ENCODE data around the gene NAA40.

NAA40 gene

GRCh38 chr11:63938479-63939396 lies at the start of gene NAA40:
NAA40 (plus strand) TSS chr11:63939002; CDS start chr11:63939097, 95 bp downstream.
- DNase-seq (ENCODE audit: insufficient read length, low spot score) = peak; percentile 99
- peak; percentile 84 for TF ChIP-seq POLR2A (IDR thresholded peaks at IDR 0.05; ENCODE audit: low read depth, low read length)
- FAIRE-seq = no peak

DNA sequence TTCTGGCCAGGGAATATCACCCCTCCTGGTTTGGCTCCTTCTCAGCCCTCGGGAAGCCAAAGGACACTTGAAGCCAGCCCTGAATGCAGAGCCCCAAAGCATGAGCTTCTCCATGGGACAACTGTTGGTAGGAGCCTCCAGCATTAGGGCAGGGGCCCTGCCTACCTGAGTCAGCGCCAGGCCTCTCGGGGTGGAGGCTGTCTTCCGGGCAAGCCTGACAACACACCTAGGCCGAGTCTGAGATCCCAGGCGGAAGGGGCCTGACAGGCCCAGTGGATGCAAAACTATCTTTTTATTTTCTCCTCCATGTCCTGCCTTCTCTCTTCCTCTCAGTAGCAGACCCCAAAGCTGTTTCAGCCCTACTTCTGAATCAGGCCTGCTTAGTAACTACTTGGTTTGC lies 49.5 kb upstream of the NAA40 start:
- no peak for TF ChIP-seq POLR2A (IDR thresholded peaks at IDR 0.05; ENCODE audit: low read depth, low read length)
- FAIRE-seq (no peak), DNase-seq (ENCODE audit: insufficient read length, low spot score) (no peak)

DNA sequence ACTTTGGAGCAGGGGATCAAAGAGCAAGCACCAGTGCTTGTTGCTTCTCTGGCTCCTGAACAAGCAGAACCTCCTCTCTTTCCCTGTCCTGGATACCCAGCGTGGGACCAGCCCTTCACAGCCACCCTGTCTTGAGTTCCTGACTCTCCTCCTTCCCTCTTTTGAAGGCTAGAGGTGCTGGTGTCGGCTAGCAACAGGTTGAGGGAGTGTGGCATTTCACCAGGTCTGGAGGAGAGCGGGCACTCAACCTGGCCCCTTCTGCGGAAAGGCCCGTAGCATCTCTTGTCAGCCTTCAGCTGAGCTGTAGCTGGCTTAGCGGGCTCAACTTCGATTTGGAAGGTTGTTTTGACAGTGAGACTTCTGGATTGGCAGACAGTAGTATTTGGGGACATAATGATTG lies 48.4 kb upstream of the NAA40 start:
- no peak for TF ChIP-seq POLR2A (IDR thresholded peaks at IDR 0.05; ENCODE audit: low read depth, low read length)
- DNase-seq (ENCODE audit: insufficient read length, low spot score) (no peak), FAIRE-seq (no peak)

DNA sequence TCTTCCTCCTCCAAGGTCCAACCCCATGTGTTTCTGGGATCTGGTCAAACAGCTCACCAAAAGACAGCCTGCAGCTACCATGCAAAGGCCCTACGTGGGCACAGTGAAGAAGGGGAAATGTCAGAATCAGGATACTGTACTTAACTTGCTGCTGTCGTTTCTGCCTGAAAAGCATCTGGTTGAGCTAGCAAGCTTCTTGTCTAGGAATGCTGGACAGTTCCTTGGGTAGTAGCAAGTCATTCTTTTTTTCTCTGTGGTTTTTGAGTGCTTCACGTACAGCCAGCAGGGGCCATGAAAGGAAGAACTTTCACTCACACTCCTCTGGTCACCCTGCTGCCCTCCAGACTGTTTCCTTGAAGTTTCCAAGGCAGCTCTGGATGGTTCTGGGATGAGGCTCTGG lies 46.6 kb upstream of the NAA40 start:
- no peak for FAIRE-seq
- TF ChIP-seq POLR2A (IDR thresholded peaks at IDR 0.05; ENCODE audit: low read depth, low read length) = no peak
- DNase-seq (ENCODE audit: insufficient read length, low spot score) = no peak

GRCh38 chr11:63893355-63893754 lies 45.4 kb upstream of the NAA40 start:
- DNase-seq (ENCODE audit: insufficient read length, low spot score) (no peak), FAIRE-seq (no peak)
- TF ChIP-seq POLR2A (IDR thresholded peaks at IDR 0.05; ENCODE audit: low read depth, low read length) = no peak

GRCh38 chr11:63896071-63896470 lies 42.7 kb upstream of the NAA40 start:
- DNase-seq (ENCODE audit: insufficient read length, low spot score) = no peak
- FAIRE-seq = no peak
- TF ChIP-seq POLR2A (IDR thresholded peaks at IDR 0.05; ENCODE audit: low read depth, low read length) = no peak

DNA sequence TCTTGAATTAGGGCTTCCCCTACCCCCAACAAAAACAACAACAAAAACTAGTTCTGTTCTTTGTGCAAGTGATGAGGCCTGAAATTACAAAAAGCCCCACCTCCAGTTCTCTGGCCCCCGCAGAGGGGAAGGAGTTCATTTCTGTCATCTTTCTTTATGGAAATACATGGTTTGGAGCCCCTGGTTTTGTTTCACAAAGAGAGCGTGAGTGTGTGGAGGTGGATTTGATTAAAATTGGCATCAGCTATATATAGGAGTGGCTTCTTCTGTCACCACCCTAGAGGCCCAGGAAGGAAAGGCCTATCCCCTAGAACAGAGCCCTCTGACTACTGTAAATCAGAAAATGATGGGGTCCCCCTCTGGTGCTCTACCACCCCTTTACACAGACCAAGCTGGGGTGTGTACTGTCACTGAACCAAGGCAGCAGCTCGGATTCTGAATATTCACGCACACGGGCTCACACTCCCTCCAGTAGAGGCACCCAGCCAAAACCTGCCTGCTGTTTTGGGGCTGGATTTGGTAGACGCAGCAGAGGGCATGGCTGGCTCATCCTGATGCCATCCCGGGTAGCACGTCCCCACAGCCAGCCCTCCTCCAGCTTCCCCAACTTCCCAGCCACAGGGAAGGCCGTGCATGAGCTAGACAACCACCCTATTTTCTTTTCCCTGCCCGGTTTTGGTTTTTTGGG lies 41.2 kb upstream of the NAA40 start:
- DNase-seq (ENCODE audit: insufficient read length, low spot score) (no peak), FAIRE-seq (no peak)
- no peak for TF ChIP-seq POLR2A (IDR thresholded peaks at IDR 0.05; ENCODE audit: low read depth, low read length)

GRCh38 chr11:63901660-63902059 lies 37.1 kb upstream of the NAA40 start:
- no peak for TF ChIP-seq POLR2A (IDR thresholded peaks at IDR 0.05; ENCODE audit: low read depth, low read length)
- FAIRE-seq = no peak
- DNase-seq (ENCODE audit: insufficient read length, low spot score) = no peak

DNA sequence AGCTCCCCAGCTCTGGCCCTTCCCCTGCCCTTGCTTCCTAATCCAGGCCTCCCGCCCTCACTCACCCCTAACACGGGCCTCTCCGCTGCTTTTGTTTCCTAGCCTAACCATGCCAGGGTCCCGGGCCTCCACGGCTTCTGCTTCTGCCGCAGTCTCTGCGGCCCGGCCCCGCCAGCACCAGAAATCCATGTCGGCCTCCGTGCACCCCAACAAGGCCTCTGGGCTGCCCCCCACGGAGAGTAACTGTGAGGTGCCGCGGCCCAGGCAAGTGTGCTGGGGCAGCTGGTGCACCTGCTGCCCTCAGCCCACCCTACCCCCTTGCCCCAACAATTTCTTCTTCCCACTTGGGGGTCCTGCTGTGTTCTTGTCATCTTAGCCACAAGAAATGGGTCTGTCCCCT lies 34.9 kb upstream of the NAA40 start:
- DNase-seq (ENCODE audit: insufficient read length, low spot score) (no peak), FAIRE-seq (no peak)
- no peak for TF ChIP-seq POLR2A (IDR thresholded peaks at IDR 0.05; ENCODE audit: low read depth, low read length)

DNA sequence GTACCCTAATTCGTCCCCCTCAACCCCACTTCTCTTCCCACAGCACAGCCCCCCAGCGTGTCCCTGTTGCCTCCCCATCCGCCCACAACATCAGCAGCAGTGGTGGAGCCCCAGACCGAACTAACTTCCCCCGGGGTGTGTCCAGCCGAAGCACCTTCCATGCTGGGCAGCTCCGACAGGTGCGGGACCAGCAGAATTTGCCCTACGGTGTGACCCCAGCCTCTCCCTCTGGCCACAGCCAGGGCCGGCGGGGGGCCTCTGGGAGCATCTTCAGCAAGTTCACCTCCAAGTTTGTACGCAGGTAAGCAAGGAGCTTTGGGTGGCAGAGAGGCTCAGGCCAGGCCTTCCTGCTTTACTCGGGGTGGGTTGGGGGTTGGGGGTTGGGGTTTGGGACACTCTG lies 34.1 kb upstream of the NAA40 start:
- FAIRE-seq (no peak), DNase-seq (ENCODE audit: insufficient read length, low spot score) (no peak)
- TF ChIP-seq POLR2A (IDR thresholded peaks at IDR 0.05; ENCODE audit: low read depth, low read length) = no peak

GRCh38 chr11:63905179-63905578 lies 33.6 kb upstream of the NAA40 start:
- no peak for TF ChIP-seq POLR2A (IDR thresholded peaks at IDR 0.05; ENCODE audit: low read depth, low read length)
- DNase-seq (ENCODE audit: insufficient read length, low spot score) (no peak), FAIRE-seq (no peak)

GRCh38 chr11:63906087-63906486 lies 32.7 kb upstream of the NAA40 start:
- FAIRE-seq (no peak), DNase-seq (ENCODE audit: insufficient read length, low spot score) (no peak)
- no peak for TF ChIP-seq POLR2A (IDR thresholded peaks at IDR 0.05; ENCODE audit: low read depth, low read length)

DNA sequence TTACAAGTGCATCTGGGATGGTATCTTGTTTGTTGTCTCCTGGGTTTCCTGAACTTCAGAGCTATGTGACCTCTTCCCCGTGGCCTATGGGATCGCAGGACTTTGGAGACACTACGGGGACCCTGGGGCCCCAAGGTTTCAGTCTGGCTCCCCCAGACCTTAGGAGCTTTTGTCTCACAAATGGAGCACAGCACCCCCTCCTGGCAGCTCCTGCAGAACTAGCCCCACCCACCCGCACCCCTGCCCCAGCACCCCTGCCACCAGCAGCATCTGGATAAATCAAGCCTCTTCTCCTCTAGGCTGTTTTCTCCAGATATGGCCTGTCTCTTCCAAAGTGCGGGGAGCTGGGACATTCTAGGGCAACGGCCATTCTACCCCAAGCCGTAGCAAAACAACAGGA lies 32.2 kb upstream of the NAA40 start:
- TF ChIP-seq POLR2A (IDR thresholded peaks at IDR 0.05; ENCODE audit: low read depth, low read length) = no peak
- FAIRE-seq (no peak), DNase-seq (ENCODE audit: insufficient read length, low spot score) (no peak)

DNA sequence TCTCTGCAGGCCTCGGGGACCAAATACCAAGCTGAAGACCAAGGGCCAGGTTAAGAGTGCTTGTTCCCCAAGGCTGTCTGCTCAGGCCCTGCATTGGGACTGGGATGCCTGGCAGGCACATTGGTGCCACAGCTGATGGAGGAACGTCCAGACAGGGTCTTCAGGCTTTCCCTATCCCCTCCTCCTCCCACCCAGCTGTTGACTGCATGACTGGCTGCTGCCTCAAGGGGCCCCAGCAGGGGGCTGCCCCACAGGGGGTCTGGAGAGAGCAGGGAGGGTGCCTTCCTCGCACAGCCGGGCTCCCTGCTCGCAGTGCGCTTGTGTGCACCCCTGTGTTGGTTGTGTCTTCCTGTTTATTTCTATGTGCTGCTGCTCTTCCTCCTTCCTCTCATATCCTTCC lies 31.7 kb upstream of the NAA40 start:
- FAIRE-seq (no peak), DNase-seq (ENCODE audit: insufficient read length, low spot score) (no peak)
- no peak for TF ChIP-seq POLR2A (IDR thresholded peaks at IDR 0.05; ENCODE audit: low read depth, low read length)
